HAP-1 (cell line): ENCODE data around the gene FAXDC2.
"Not testable (repeated sequence)": the region's sequence is repeated elsewhere in the genome, so short reads cannot be mapped to it uniquely, and the experiment has no call there.

Experiments
- DNase-seq, 2 experiments: peaks; one replicate each; pipeline ENCODE4 v3.0.0-alpha.2; 2016 to 2020; ENCODE audit warnings: low spot score in 2 of 2
- H3K27me3 ChIP-seq: fragments of 250-450 bp; sonication (Bioruptor Pico); 2 replicates; pipeline ENCODE4 v1.5.1; 2020; ENCODE audit warnings: low read depth, mild to moderate bottlenecking, moderate library complexity
- H3K36me3 ChIP-seq: fragments of 250-450 bp; sonication (Bioruptor Pico); replicated peaks from 2 replicates; pipeline ENCODE4 v1.5.1; 2020; ENCODE audit warnings: mild to moderate bottlenecking
- H3K4me1 ChIP-seq: fragments of 250-450 bp; sonication (Bioruptor Pico); 2 replicates; pipeline ENCODE4 v1.5.1; 2020; ENCODE audit warnings: mild to moderate bottlenecking
- H3K4me3 ChIP-seq: fragments of 250-450 bp; sonication (Bioruptor Pico); 2 replicates; pipeline ENCODE4 v1.5.1; 2020; ENCODE audit warnings: mild to moderate bottlenecking, moderate library complexity
- H3K9me3 ChIP-seq: fragments of 250-450 bp; sonication (Bioruptor Pico); 2 replicates; pipeline ENCODE4 v1.5.1; 2020; ENCODE audit warnings: mild to moderate bottlenecking, moderate library complexity
- in situ Hi-C: fragments of 300-500 bp; cut with MboI; formaldehyde crosslinking; loops from 3 replicates; pipeline ENCODE4 v1.14.3; 2020; ENCODE audit warnings: low sequenced_read_pairs, inconsistent platforms, mixed read lengths

Gene FAXDC2

GRCh38 chr5:154857530-154858296, 7.3 kb upstream of the FAXDC2 start:
- Histone ChIP-seq H3K4me3 (peak overlapping the region; percentile 89), H3K27me3 (no peaks in the 10 kb centered on the region), H3K36me3 (peaks cover 3% of the 10 kb centered on the region), H3K4me1 (peaks cover 19% of the 10 kb centered on the region), H3K9me3 (no peaks in the 10 kb centered on the region; the same call in 1 of the 2 replicates)
- in situ Hi-C loops = no loop called here
- peak; percentile 90 to 96 for DNase-seq

DNA sequence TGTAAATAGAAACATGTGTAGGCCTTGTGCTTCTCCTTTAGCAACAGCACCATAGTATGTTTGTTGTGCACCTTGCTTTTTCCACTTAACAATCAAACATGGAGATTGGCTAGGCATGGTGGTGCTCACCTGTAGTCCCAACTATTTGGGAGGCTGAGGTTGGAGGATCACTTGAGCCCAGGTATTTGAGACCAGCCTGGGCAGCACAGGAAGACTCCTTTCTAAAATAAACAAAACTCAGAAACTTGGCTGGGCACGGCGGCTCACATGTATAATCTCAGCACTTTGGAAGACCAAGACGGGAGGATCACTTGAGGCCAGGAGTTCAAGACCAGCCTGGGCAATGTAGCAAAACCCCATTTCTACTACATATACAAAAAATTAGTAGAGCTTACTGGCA, 948 bp upstream of the FAXDC2 start:
- in situ Hi-C loops = no loop called here
- Histone ChIP-seq H3K4me3 (no peak overlapping the region), H3K4me1 (no peaks in the 10 kb centered on the region), H3K27me3 (no peaks in the 10 kb centered on the region), H3K9me3 (no peaks in the 10 kb centered on the region), H3K36me3 (no peaks in the 10 kb centered on the region)
- no peak for DNase-seq

DNA sequence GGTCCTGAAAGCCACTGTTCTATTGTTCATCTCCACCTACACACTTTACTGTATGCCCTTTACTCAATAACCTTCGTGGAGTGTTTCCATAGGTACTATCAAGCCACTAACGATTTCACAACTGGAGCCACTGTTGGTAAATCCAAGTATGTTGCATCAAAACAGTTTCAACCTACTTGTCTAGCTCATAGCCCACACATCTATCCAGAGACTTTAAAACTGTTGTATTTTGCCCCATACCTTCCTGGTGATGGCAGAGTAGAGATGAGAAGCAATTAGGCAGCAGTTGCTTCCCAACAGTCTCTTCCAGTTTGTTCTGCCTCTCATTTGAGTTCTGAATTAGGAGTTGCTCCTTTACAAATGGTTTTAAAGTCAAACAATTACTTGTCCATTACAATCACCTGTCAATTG, 607 bp downstream of the FAXDC2 start:
- no peak overlapping the region for H3K4me3 ChIP-seq
- in situ Hi-C loops = no loop called here
- DNase-seq = no peak

DNA sequence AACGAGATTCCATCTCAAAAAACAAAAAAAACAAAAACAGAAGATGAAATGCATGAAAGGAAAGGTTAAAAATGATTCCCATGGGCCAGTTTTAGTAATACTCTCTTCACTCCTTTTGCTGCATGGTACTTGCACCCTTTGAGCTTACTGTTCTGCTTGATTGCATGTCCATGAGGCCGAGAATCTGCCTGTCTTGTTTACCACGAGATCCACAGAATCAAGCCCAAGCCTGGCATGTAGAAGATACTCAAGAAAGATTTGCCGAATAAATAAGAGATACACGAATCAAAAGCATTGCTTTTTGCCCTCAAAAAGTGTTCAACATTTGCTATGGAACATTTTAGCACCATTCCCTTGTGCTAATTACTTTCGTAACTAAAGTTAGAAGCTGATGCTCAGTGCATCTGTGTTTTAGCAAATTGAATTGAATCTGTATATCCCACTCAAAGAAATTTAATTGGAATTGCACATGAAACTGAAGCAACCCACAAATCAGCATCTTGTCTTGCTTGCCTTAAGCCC, 1.1 kb downstream of the FAXDC2 start:
- in situ Hi-C loops = no loop called here
- no peak for DNase-seq
- H3K27me3 ChIP-seq = no peaks in the 10 kb centered on the region
- H3K36me3 ChIP-seq = no peaks in the 10 kb centered on the region
- H3K4me1 ChIP-seq = no peaks in the 10 kb centered on the region
- no peak overlapping the region for H3K4me3 ChIP-seq
- no peaks in the 10 kb centered on the region for H3K9me3 ChIP-seq

More for the DNA sequence above, 607 bp downstream of the FAXDC2 start:
- Histone ChIP-seq H3K9me3 (no peaks in the 10 kb centered on the region), H3K4me1 (no peaks in the 10 kb centered on the region), H3K27me3 (no peaks in the 10 kb centered on the region), H3K36me3 (no peaks in the 10 kb centered on the region)

- Histone ChIP-seq H3K36me3 (no peaks in the 10 kb centered on the region), H3K27me3 (no peaks in the 10 kb centered on the region), H3K4me3 (no peak overlapping the region), H3K9me3 (no peaks in the 10 kb centered on the region), H3K4me1 (no peaks in the 10 kb centered on the region)
- in situ Hi-C loops = no loop called here
- DNase-seq = no peak
Measured at GRCh38 chr5:154844809-154845208, 5.6 kb downstream of the FAXDC2 start.

GRCh38 chr5:154842689-154843530, 7.5 kb downstream of the FAXDC2 start:
- H3K9me3 ChIP-seq = no peaks in the 10 kb centered on the region
- no peaks in the 10 kb centered on the region for H3K36me3 ChIP-seq
- in situ Hi-C loops = no loop called here
- no peak overlapping the region for H3K4me3 ChIP-seq
- no peaks in the 10 kb centered on the region for H3K4me1 ChIP-seq
- DNase-seq = no peak
- no peaks in the 10 kb centered on the region for H3K27me3 ChIP-seq

- Histone ChIP-seq H3K9me3 (no peaks in the 10 kb centered on the region), H3K36me3 (no peaks in the 10 kb centered on the region), H3K27me3 (no peaks in the 10 kb centered on the region), H3K4me3 (no peak overlapping the region), H3K4me1 (no peaks in the 10 kb centered on the region)
- no peak for DNase-seq
- in situ Hi-C loops = no loop called here
Measured at GRCh38 chr5:154841273-154841661, 9.1 kb downstream of the FAXDC2 start.

DNA sequence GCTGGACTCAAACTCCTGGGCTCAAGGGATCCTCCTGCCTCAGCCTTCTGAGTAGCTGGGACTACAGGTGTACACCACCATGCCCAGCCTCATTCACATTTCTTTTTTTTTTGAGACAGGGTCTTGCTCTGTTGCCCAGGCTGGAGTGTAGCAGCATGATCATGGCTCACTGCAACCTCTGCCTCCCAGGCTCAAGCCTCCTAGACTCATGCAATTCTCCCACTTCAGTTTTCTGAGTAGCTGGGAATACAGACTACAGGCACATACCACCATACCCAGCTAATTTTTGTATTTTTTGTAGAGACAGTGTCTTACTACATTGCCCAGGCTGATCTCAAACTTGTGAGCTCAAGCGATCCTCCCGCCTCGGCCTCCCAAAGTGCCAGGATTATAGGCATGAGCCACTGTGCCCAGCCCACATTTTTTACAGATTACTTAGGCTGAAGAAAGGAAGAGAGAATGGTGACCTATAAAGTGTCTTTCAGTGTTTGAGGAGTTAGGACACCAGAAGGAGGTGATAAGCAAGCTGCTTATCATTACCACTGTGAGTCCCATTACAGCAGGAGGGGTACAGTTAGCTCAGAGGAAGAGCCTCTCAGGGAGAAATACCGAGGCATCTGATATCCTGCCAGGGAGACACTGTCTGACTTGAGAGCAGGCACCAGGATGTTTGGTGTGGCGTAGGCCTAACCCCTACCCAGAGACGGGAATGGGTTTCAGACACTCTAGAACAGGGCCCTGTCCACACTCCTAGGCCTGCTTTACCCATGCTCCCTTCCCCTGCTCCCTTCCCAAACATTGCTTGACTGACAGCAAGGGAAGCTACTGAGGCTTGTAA, 9.7 kb downstream of the FAXDC2 start:
- H3K4me3 ChIP-seq = no peak overlapping the region
- DNase-seq = no peak
- H3K4me1 ChIP-seq = no peaks in the 10 kb centered on the region
- H3K9me3 ChIP-seq = no peaks in the 10 kb centered on the region
- in situ Hi-C loops = no loop called here
- no peaks in the 10 kb centered on the region for H3K27me3 ChIP-seq
- no peaks in the 10 kb centered on the region for H3K36me3 ChIP-seq

GRCh38 chr5:154837009-154837901, 13.1 kb downstream of the FAXDC2 start:
- Histone ChIP-seq H3K4me3 (no peak overlapping the region), H3K4me1 (no peaks in the 10 kb centered on the region), H3K36me3 (peaks cover 5% of the 10 kb centered on the region), H3K9me3 (no peaks in the 10 kb centered on the region), H3K27me3 (no peaks in the 10 kb centered on the region)
- in situ Hi-C loops = no loop called here
- no peak for DNase-seq

- H3K9me3 ChIP-seq = no peaks in the 10 kb centered on the region
- H3K27me3 ChIP-seq = no peaks in the 10 kb centered on the region
- in situ Hi-C loops = no loop called here
- no peaks in the 10 kb centered on the region for H3K4me1 ChIP-seq
- peaks cover 13% of the 10 kb centered on the region for H3K36me3 ChIP-seq
- no peak overlapping the region for H3K4me3 ChIP-seq
- DNase-seq = no peak
Measured at GRCh38 chr5:154836225-154836624, 14.2 kb downstream of the FAXDC2 start.

GRCh38 chr5:154835701-154836052, 14.7 kb downstream of the FAXDC2 start:
- H3K27me3 ChIP-seq, H3K4me1 ChIP-seq, in situ Hi-C loops, H3K9me3 ChIP-seq, DNase-seq, H3K4me3 ChIP-seq: not testable (repeated sequence)
- peaks cover 15% of the 10 kb centered on the region for H3K36me3 ChIP-seq

DNA sequence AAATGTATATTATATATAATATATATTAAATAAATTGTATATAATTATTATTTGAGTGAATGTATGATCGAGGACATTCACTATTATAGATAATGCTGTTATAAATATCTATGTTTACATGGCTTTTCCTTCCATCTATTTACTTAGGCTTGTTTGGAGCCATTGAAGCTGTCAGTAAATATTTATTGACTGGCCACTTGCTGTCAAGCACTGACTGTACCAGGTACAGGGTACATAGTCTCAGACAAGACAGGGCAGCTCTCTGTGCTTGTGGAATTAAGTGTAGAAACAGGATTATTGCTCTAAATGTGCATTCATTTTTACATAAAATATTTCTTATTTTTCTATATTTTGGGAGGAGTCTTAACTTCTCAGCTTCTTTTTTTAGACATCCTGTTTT, 16.4 kb downstream of the FAXDC2 start:
- in situ Hi-C loops = no loop called here
- no peak overlapping the region for H3K4me3 ChIP-seq

GRCh38 chr5:154832804-154833203, 17.6 kb downstream of the FAXDC2 start:
- H3K4me1 ChIP-seq, DNase-seq, H3K4me3 ChIP-seq, H3K27me3 ChIP-seq, H3K9me3 ChIP-seq, in situ Hi-C loops: not testable (repeated sequence)
- H3K36me3 ChIP-seq = peaks cover 19% of the 10 kb centered on the region

More for the DNA sequence above, 16.4 kb downstream of the FAXDC2 start:
- no peaks in the 10 kb centered on the region for H3K4me1 ChIP-seq
- peaks cover 19% of the 10 kb centered on the region for H3K36me3 ChIP-seq
- DNase-seq = no peak
- H3K9me3 ChIP-seq = no peaks in the 10 kb centered on the region
- no peaks in the 10 kb centered on the region for H3K27me3 ChIP-seq
